ENCODE measurements around the gene AADAC. TPM values are rescaled to one million over a fixed set of nuclear protein-coding genes. Genes with fewer than 3 reads are reported as not detected.
"Not testable (repeated sequence)": the region's sequence is repeated elsewhere in the genome, so short reads cannot be mapped to it uniquely, and the experiment has no call there.

Gene AADAC
- total and polyA plus RNA-seq, 9 donors, result 0.21 to 40.6 (median 0.38) TPM; not detected in 5

- H3K4me3 ChIP-seq, result no peak overlapping the region
- intact Hi-C loops (cut with DNase I), result loop anchor here in 3 of 4 donors (5.0 to 10.0 kb wide), 3 partner anchors 174 to 402 kb away; no protein-coding TSS in a partner anchor
- H3K36me3 ChIP-seq, result no peaks in the 10 kb centered on the region
- no peaks in the 10 kb centered on the region for H3K27me3 ChIP-seq
- 68 to 84% (median 72%) methylated on average over 1 of the region's 1 CpG for WGBS, 3 donors
- no peak overlapping the region for H3K27ac ChIP-seq
- DNase-seq, result no peak
- no peaks in the 10 kb centered on the region for H3K9me3 ChIP-seq
- H3K4me1 ChIP-seq (ENCODE audit: insufficient read depth), result no peaks in the 10 kb centered on the region
- TF ChIP-seq EP300 (IDR thresholded peaks at IDR 0.05), result no peak
- no peak for TF ChIP-seq POLR2A (IDR thresholded peaks at IDR 0.05)
- TF ChIP-seq CTCF (IDR thresholded peaks at IDR 0.05), result no peak
These were observed 25.4 kb downstream of the AADAC start for GRCh38 chr3:151839313-151839631.

DNA sequence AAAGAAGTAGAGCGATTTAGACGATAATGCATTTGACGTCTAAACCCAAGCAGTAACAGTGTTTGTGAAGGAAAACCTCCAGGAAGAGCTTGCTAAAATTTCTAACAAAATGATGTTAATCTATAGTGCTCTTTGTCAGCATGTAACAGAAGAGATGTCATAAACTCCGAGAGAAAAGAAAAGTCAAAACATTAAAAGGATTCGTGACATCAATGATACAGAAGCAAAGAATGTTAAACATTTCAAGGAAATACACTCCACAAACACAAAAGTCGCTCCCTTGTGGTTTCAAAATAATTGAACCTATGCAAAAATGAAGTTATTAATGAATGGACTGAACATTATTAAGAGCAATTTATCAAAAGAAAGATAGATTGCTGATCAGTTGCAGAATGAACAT, 27.9 kb downstream of the AADAC start:
- H3K36me3 ChIP-seq, result no peaks in the 10 kb centered on the region
- intact Hi-C loops (cut with DNase I), result loop anchor here in 2 of 4 donors (10.0 kb wide), 1 partner anchor 397 kb away; no protein-coding TSS in a partner anchor
- H3K27ac ChIP-seq, result no peak overlapping the region
- WGBS, 3 donors, result 81 to 93% (median 82%) methylated on average over 6 of the region's 6 CpGs
- no peaks in the 10 kb centered on the region for H3K4me1 ChIP-seq (ENCODE audit: insufficient read depth)
- no peaks in the 10 kb centered on the region for H3K9me3 ChIP-seq
- H3K4me3 ChIP-seq, result no peak overlapping the region
- no peaks in the 10 kb centered on the region for H3K27me3 ChIP-seq
- DNase-seq, result no peak
- no peak for TF ChIP-seq EP300 (IDR thresholded peaks at IDR 0.05)
- no peak for TF ChIP-seq CTCF (IDR thresholded peaks at IDR 0.05)
- TF ChIP-seq POLR2A (IDR thresholded peaks at IDR 0.05), result no peak

- TF ChIP-seq CTCF (IDR thresholded peaks at IDR 0.05), result no peak
- no peak for TF ChIP-seq EP300 (IDR thresholded peaks at IDR 0.05)
- TF ChIP-seq POLR2A (IDR thresholded peaks at IDR 0.05), result no peak
- Histone ChIP-seq H3K27ac (no peak overlapping the region), H3K4me3 (no peak overlapping the region), H3K9me3 (no peaks in the 10 kb centered on the region), H3K27me3 (no peaks in the 10 kb centered on the region), H3K36me3 (no peaks in the 10 kb centered on the region), H3K4me1 (ENCODE audit: insufficient read depth) (no peaks in the 10 kb centered on the region)
- no peak for DNase-seq
- intact Hi-C loops (cut with DNase I), result loop anchor here in 2 of 4 donors (10.0 kb wide), 1 partner anchor 398 kb away; no protein-coding TSS in a partner anchor
- 20 to 48% (median 27%) methylated on average over 1 of the region's 1 CpG for WGBS, 3 donors
These were observed 29.4 kb downstream of the AADAC start for GRCh38 chr3:151843275-151843674.

DNA sequence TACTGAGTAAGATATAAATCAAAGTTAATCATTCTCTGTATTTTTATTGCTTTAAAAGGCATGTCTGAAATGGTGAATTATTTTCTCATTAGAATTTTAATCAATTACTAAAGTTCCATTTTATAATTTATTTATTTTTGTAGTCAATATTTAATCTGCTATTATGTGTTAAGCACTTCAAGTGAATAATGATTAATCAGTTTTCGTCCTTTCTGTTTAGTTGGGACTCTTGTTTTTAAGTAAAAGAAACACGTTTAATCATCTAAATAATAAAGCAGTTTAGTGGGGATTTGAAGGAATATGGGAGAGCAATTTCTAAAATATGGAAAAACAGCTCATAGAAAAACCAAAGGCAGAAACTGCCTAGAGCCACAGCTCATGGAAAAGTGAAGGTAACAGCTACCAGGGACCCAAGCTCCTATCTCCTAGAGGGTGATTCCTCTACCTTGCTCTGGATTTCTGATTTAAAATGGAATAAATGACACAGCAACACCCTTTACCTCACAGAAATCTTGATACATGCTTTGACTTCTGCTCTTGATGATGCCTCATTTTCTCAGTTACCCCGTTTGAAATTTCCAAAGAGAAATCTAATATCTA, 31.5 kb downstream of the AADAC start:
- Histone ChIP-seq H3K27ac (no peak overlapping the region), H3K36me3 (no peaks in the 10 kb centered on the region), H3K27me3 (no peaks in the 10 kb centered on the region), H3K4me3 (no peak overlapping the region), H3K9me3 (no peaks in the 10 kb centered on the region), H3K4me1 (ENCODE audit: insufficient read depth) (no peaks in the 10 kb centered on the region)
- intact Hi-C loops (cut with DNase I), result loop anchor here in 2 of 4 donors (10.0 kb wide), 1 partner anchor 401 kb away; no protein-coding TSS in a partner anchor
- TF ChIP-seq EP300 (IDR thresholded peaks at IDR 0.05), result no peak
- no peak for TF ChIP-seq POLR2A (IDR thresholded peaks at IDR 0.05)
- no peak for TF ChIP-seq CTCF (IDR thresholded peaks at IDR 0.05)
- 74 to 77% (median 75%) methylated on average over 3 of the region's 3 CpGs for WGBS, 3 donors
- no peak for DNase-seq

GRCh38 chr3:151850065-151850464, 36.1 kb downstream of the AADAC start:
- intact Hi-C loops (cut with DNase I); H3K27ac ChIP-seq; H3K9me3 ChIP-seq; H3K4me3 ChIP-seq; H3K4me1 ChIP-seq (ENCODE audit: insufficient read depth); H3K27me3 ChIP-seq; DNase-seq; H3K36me3 ChIP-seq: not testable (repeated sequence)
- WGBS, 3 donors, result 91 to 95% (median 92%) methylated on average over 2 of the region's 2 CpGs
